HG03060 (cell line): ENCODE results near the gene M1AP.

Source experiments
- ATAC-seq: cut with Tn5 transposase; IDR thresholded peaks from one replicate; pipeline ENCODE4 v1.9.1; 2021; ENCODE audit warnings: low read depth, moderate number of reproducible peaks; ENCODE audit not compliant: unreplicated experiment

Gene M1AP, protein sequence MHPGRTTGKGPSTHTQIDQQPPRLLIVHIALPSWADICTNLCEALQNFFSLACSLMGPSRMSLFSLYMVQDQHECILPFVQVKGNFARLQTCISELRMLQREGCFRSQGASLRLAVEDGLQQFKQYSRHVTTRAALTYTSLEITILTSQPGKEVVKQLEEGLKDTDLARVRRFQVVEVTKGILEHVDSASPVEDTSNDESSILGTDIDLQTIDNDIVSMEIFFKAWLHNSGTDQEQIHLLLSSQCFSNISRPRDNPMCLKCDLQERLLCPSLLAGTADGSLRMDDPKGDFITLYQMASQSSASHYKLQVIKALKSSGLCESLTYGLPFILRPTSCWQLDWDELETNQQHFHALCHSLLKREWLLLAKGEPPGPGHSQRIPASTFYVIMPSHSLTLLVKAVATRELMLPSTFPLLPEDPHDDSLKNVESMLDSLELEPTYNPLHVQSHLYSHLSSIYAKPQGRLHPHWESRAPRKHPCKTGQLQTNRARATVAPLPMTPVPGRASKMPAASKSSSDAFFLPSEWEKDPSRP

DNA sequence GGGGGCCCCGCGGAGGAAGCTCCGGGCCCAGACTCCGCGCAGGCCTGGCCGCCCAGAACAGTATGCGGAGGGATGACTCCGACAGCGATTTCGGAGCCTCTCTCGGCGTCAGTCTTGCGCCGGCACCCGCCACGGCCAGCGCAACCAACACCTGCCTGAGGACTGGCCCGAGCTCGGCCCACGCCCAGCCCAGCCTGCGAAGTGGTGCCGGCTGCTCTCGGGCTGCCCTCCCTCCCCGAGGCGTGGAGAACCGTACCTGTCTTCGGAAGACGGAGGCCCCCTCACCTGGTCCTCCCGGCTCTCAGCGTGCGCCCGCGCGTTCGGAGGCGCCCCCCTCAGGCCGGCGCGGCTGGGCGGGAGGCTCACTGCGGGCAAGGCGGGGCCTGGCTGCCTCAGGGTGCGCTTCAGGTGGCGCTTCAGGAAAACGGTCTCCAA, at the start of gene M1AP:
Gene M1AP, minus strand, starts transcription at position 322 of the 435 bp plus-strand sequence. CDS start 8,055 bp downstream, outside the sequence.
- ATAC-seq = no peak

DNA sequence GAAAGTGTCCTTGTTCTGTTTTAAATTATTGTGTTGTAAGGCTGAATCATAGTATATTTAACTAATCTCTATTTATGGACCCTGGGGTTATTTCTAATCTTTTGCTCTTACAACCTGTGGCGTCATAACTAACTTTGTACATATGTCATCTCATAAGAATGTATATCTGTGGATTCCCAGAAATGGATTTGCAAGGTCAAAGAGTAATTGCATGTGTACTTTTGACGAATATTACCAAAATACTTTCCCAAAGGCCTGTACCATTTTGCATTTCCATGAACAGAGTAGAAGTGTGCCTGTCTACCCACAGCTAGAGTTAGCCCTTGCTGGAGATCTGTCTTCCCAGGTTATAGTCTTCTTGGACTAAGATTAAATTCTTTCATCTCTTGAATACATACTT, 48.7 kb upstream of the M1AP start:
- no peak for ATAC-seq

DNA sequence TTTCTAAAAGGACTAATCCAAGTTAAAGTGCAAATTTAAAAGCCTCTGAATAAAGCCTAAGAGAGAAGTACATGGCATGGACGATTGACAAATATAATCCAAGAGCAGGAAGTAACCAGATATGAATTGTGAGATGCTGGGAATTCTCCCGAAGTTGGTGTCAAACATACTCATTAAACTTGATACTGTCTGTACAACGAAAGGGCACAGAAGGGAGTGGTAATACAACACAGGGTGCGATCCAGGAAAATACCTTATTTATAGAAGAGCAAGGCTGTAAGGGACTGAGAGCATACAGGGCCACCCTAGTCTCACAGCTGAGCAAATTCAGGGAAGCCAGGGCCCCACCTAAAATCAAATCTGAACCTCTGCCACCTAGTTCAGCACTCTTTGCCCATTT, 47.5 kb upstream of the M1AP start:
- ATAC-seq = no peak

GRCh38 chr2:74694281-74694680, 46.2 kb upstream of the M1AP start:
- no peak for ATAC-seq

DNA sequence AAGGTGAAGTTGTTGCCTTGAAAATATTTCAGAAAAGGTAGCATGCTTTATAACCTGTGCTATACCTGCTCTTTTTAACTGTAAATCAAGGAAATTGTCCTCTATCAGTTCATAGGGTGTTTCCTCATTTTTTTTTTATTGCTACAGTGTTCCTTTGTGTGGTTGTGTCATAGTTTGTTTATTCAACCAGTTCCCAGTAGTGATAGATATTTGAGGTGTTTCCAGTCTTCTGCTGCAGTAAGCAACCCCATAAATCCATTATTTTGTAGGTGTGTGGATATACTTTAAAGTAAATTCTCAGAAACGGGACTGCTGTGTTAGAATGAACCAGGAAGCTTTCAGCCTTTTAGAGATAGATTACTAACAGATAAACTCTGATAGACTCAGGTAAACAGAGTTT, 45.5 kb upstream of the M1AP start:
- no peak for ATAC-seq

DNA sequence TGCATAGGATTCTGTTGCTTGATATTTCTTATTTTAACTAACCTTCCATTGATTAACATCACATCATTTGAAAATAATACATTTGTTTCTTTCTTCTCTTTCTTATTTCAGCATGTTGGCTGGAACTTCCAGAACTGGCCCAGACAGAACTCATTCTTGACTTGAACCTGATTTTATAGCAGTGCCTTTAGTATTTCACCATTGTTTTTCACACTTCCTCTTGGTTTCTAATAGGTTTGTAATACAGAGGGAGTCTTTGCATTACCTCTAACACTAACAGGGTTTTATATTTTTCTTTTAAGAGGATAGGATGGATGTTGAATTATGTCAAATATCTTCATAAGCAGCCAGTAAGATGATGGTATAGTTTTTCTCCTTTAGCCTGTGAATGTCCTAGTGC, 45.1 kb upstream of the M1AP start:
- ATAC-seq = no peak

- no peak for ATAC-seq
Observed at GRCh38 chr2:74691929-74692328, 43.8 kb upstream of the M1AP start.

DNA sequence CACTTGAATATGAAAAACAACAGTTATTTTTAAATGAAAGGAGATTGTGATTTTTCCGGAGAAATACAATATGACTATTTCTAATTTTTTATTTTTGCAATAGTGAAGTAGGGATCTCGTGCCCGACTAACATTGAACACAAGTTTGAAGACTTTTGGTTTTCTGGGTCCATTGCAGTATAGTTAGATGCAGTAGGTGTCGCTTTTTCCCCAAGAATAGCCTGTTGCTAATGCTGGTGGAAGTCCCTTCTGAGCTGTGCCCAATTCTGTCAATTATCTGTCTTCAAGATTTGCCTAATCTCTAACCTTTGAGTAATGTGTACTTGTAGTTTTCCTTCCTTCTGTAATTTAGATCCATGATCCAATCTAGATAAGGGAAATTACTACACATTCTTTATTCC, 42.4 kb upstream of the M1AP start:
- ATAC-seq = no peak

GRCh38 chr2:74689671-74690070, 41.5 kb upstream of the M1AP start:
- no peak for ATAC-seq

DNA sequence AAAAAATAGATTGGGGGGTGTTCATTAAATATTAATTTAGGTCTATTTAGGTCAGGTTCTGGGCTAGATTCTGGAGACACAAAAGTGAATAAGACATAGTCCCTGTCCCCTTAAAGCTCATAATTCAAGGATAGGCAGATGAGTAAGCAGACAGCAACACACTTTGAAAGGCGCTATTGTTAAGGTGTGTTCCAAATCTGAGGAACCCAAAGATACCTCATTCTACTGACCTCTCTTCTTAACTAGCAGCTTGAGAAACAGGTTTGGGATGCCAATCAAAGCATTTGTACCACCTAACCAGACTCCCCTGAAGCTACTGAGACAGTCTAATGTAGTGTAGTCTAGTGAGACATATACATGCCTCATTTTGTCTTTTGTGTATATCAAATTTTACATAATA, 40.8 kb upstream of the M1AP start:
- ATAC-seq = no peak

DNA sequence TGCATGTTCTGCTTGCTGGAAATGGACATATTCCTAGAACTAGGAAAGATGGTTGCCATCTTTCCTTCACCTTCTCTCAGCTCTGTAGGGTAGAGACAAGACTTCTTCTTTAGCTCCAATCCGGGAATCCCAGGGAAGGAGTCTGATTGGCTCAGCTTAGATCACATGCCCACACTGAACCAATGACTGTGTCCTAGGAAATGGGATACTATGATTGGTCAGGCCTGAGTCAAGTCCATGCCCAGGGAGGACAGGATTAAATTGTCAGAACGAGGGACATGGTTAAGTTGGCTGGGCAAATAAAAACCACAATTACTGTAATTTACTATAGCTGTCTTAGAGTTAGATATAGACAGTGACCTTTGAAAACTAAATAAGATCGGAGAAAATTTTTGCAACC, 37.3 kb upstream of the M1AP start:
- no peak for ATAC-seq

DNA sequence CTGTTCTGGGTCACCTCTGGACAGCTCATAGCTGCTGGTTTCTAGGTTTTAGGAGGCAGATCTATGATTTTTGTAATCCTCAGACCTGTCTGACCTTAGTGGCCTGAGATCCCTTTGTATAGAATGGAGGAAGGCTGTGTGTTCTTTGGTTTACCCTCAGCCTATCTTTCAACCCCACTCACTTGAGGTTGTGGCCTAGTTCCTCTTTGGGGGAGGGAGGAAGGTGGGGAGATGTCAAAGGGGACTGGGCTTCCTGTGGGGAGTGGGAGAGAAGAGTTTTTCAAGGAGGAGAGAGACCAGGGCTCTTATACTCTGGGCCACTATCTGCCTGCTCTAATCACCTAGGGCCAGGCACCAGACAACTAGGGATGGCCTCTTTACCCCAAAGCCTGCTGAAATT, 34.4 kb upstream of the M1AP start:
- ATAC-seq = no peak

GRCh38 chr2:74679615-74680014, 31.5 kb upstream of the M1AP start:
- no peak for ATAC-seq

GRCh38 chr2:74676331-74676730, 28.2 kb upstream of the M1AP start:
- ATAC-seq = no peak

DNA sequence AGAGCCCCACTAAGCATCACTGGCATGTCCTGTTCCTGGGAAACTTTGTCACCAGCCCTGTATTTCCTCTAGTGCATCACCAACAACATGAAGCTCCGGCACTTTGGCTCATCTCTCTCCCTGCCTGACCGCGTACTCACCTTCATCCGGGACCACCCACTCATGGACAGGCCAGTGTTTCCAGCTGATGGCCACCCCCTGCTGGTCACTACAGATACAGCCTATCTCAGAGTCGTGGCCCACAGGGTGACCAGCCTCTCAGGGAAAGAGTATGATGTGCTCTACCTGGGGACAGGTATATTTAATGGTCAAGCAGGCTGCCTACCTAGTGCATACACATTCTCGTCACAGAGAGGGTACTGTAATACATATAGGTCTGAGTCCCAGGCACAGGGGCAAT, 27.0 kb upstream of the M1AP start:
- no peak for ATAC-seq

- no peak for ATAC-seq
Observed at GRCh38 chr2:74673826-74674528, 25.8 kb upstream of the M1AP start.

- ATAC-seq = no peak
Observed at GRCh38 chr2:74671479-74671878, 23.3 kb upstream of the M1AP start.

- no peak for ATAC-seq
Observed at GRCh38 chr2:74670263-74670662, 22.1 kb upstream of the M1AP start.

- ATAC-seq = no peak
Observed at GRCh38 chr2:74668087-74668486, 20.0 kb upstream of the M1AP start.

- no peak for ATAC-seq
Observed at GRCh38 chr2:74659462-74659861, 11.3 kb upstream of the M1AP start.

GRCh38 chr2:74658516-74658915, 10.4 kb upstream of the M1AP start:
- no peak for ATAC-seq

GRCh38 chr2:74655579-74655978, 7.4 kb upstream of the M1AP start:
- no peak for ATAC-seq
